NK-92 (cell line): ENCODE results near the gene CSKMT.
A peak's percentile ranks its signal among the peaks of the same experiment; 100 is the strongest.
"Not testable (repeated sequence)": the region's sequence is repeated elsewhere in the genome, so short reads cannot be mapped to it uniquely, and the experiment has no call there.

Source experiments
- DNase-seq: peaks from one replicate; lab custom pipeline; 2025; ENCODE audit not compliant: unreplicated experiment; lab: John Stamatoyannopoulos, UW

Gene CSKMT

DNA sequence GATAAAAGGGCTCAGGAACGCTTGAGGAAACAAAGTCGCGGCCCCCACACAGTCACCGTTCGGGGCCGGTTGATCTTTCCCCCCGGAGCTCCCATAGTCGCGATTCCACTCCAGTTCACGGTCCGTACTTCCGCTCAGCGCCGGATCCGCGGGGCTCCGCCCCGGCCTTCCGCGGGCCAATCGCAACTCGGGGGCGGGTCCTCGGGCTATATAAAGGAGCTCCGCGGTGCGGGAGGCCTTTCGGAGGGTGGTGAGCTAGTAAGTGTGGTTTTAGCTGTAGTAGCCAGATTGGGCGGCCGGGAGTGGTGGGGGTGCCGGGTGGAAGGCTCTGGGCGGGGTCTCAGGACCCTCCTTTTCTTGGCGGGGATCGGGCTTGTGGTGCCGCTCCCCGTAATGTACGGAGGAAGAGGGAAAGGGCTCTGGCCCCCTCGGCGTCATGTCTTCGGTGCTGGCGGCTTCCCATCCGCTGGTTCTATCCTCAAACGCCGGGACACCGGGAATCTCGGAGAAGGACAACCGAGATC lies at the start of gene CSKMT, which contains the start of gene C11orf98:
CSKMT (plus strand) TSS at position 238 of the 524 bp plus-strand sequence. CDS start 568 bp downstream, outside the sequence.
C11orf98 (minus strand) TSS at position 136 of the 524 bp plus-strand sequence; CDS start at position 95, 41 bp downstream.
- peak; percentile 72 for DNase-seq

DNA sequence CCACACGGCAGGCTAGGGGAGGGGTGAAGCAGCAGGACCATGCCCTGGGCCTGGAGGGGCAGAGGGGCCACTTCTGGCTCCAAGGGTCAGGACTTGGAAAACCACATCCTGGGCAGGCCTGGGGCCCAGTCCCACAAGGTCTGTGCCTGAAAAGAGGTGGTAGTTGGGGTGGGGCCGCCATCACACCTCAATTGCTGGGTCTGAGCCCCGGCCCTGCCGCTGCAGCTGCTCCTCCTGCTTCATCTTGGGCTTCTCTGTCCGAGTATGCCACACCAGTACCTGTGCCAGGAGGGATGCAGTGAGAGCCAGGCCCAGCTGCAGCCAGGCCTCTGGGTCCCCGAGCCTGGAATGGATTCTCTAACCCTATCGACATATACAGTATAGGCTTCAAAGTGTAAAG lies 49.6 kb upstream of the CSKMT start:
- no peak for DNase-seq

- not testable (repeated sequence) for DNase-seq
Observed at GRCh38 chr11:62616957-62617356, 48.2 kb upstream of the CSKMT start.

GRCh38 chr11:62621027-62621566 lies 44.0 kb upstream of the CSKMT start:
- no peak for DNase-seq

DNA sequence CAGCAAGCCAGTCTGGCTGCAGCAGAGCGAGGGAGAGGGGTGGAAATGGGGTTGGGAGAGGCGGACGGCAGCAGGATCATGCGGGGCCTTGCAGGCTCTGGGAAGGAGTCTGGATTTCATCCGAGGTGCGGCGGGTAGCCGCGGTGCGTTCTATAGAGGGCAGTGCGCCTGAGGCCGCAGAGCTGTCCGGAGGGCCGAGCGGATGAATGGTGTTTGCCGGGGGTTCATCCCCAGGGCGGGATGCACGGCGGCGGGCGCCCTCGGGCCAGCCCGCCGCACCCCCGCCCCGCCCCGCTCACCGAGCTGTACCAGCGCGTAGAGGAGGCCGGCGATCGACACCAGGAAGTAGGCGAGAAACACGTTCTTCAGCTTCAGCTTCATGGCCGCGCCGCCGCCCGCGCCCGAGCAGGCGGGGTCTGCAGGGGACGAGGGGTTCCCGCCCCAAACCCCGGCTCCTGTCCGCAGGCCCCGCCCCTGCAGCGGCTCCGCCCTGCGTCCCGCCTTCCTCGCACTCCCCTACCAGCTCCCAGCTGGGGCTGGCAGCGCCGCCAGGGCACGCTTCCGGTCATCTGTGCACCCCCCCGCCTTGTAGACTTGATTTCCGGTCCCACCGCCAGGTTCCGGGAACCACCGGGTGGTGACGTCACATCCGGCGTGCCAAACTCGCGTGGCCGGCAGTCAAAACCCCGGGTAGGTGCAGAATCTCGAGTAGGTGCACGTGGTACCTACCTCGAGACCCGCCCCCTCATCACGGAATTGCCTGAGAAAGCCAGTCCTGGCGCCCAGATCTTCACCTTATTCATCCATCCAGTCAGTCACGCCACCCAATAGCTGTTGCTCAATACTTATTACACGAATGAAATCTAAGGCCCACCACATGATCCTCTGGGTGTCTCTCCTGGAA lies 43.3 kb upstream of the CSKMT start, which contains the start of gene B3GAT3:
B3GAT3 (minus strand) TSS at position 420 of the 904 bp plus-strand sequence; CDS start at position 381, 39 bp downstream.
- peak; percentile 71 for DNase-seq

DNA sequence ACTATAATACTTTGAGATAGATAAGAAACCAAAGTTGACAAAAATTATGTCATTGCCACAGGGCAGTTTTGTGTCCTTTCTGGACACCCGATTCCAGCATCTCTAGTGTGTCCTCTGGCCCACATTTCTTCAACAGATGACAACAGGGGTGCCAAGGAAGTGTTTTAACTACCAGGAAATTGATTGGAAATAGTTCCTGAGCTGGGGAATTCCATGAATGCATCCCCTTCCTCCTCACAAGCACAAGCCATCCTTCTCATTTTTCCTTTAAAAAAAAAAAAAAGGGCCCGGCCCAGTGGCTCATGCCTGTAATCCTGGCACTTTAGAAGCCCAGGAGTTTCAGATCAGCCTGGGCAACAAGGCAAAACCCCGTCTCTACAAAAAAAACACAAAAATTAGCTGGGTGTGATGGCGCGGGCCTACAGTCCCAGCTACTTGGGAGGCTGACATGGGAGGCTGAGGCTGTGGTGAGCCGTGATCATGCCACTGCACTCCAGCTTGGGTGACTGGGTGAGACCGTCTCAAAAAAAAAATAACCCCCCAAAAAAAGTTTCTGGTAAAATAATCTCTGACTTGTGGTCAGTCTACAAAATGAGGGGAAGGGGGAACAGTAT lies 42.5 kb upstream of the CSKMT start:
- no peak for DNase-seq

DNA sequence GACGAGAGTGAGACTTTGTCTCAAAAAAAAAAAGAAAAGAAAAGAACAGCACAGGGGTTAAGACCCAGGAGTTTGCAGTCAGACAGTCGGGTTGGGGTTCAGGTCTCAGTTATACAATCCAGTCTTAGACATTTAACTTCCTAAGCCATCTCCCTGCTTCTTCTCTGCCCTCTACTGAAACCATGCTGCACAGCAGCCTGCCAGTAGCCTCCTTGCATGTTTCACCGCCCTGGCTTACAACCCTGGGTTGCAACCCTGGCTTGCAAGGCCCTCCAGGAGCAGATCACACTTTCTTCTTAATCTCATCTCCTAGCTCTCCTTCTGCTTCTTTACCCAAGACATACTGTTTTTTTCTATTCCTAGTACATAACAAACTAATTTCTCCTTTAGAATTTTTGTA lies 37.4 kb upstream of the CSKMT start:
- DNase-seq = no peak

GRCh38 chr11:62632492-62632891 lies 32.6 kb upstream of the CSKMT start:
- no peak for DNase-seq

GRCh38 chr11:62644220-62644619 lies 20.9 kb upstream of the CSKMT start:
- no peak for DNase-seq

- no peak for DNase-seq
Observed at GRCh38 chr11:62645671-62645945, 19.5 kb upstream of the CSKMT start.

- peak; percentile 88 for DNase-seq
Observed at GRCh38 chr11:62645946-62646824, 18.9 kb upstream of the CSKMT start, which contains the start of gene GANAB. GANAB (minus strand) TSS chr11:62646613; CDS start chr11:62646599, 14 bp downstream.

GRCh38 chr11:62646825-62647608 lies 18.1 kb upstream of the CSKMT start:
- no peak for DNase-seq

DNA sequence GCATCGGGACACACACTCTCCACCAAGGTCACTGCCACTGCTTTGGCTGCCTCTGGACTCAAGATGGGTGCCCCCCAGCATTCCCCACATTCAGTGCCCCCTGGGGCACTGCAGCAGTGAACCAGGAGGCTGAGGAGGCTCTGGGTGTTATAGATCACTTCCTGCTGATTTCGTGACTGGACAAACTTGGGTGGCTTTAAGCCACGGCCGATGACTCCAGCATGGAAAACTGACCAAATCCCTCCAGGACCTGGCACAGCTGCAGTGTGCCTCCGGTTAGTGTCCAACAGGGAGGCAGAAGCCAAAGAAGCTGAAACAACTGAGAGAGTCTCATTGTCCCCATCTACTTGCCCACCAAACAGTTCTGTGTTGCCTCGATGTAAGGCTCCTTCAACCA lies 17.5 kb upstream of the CSKMT start:
- DNase-seq = no peak

GRCh38 chr11:62648185-62648966 lies 16.7 kb upstream of the CSKMT start:
- DNase-seq = no peak

DNA sequence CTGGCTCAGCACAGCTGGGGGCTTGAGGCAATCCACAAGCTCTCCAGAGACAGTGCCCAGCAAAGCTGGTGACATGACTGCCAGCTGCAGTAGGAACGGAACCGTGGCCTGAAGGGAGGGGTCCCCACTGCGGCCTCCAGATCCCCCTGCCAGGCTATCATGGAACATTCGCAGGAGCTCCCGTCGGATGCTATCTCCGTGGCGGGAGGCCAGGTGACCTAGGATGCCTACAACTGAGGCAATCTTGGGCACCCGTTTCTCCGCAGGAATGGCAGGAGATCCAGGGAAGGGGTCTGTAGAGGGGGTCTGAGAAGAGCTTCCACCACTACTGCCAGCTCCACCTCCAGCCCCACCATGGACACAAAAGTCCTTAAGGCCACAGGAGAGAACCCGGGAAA lies 16.1 kb upstream of the CSKMT start:
- no peak for DNase-seq

- no peak for DNase-seq
Observed at GRCh38 chr11:62649486-62649885, 15.6 kb upstream of the CSKMT start.

DNA sequence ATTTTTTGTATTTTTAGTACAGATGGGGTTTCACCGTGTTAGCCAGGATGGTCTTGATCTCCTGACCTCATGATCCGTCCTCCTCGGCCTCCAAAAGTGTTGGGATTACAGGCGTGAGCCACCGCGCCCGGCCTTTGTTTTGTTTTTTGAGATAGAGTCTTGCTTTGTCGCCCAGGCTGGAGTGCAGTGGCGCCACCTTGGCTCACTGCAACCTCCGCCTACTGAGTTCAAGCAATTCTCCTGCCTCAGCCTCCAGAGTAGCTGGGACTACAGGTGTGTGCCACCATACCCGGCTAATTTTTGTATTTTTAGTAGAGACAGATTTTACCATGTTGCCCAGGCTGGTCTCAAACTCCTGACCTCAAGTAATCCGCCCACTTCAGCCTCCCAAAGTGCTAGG lies 14.8 kb upstream of the CSKMT start:
- not testable (repeated sequence) for DNase-seq

DNA sequence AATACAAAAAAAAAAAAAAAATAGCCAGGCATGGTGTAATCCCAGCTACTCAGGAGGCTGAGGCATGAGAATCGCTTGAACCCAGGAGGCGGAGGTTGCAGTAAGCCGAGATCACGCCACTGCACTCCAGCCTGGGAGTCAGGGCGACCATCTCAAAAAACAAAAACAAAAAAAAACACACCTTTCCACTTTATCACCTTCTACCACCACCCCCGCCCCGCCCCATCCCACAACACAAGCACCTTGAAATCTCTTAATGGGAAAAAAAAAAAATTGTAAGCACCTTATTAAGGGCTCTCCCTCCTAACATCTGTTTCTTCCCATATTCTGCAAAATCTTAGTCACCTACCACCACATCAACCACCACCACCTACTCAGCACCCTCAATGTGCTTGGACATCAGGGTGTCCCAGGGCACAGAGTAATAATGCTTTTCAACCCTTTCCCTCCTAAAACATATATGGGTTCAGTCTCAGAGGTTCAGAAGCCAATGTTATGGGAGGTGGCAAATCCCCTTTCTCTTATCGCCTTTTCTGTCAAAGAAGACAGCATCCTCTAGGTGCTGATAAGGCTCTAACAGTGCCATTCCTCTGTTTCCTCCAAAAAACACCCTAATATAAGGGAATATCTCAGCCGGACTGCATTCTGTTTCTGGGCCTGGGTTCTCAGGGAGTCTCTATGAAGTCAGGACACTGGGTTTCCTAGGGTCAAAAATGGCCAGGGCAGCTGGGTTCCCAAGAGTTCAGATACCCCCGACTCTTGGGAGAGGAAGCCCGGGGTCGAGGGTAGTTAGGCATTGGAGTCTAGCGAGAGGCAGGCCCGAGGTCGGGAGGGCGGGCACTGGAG lies 12.7 kb upstream of the CSKMT start:
- no peak for DNase-seq
